OCI-LY1 (cell line): ENCODE data around the gene CPNE7.

Source experiments
- CTCF ChIP-seq: fragments of 200-600 bp; sonication (generic), shearing (Covaris generic); IDR thresholded peaks from 2 replicates; pipeline ENCODE4 v1.5.1; 2017; ENCODE audit warnings: mild to moderate bottlenecking, antibody characterized with exemption, low read length, moderate library complexity, mixed read lengths
- EZH2 ChIP-seq: fragments of 200-600 bp; sonication (generic), shearing (Covaris generic); IDR thresholded peaks from 2 replicates; pipeline ENCODE4 v1.8.0; 2017; ENCODE audit warnings: borderline replicate concordance, mixed run types, mild to moderate bottlenecking, antibody characterized with exemption, low read length, moderate library complexity, mixed read lengths

GRCh38 chr16:89606006-89606405 is 30.4 kb downstream of the CPNE7 start:
- TF ChIP-seq EZH2: no peak
- no peak for TF ChIP-seq CTCF
